NCI-H1048 (cell line): ENCODE data around the gene ERG.

Experiments used
- DNase-seq: peaks from one replicate; lab custom pipeline; 2025; lab: John Stamatoyannopoulos, UW

Gene ERG

GRCh38 chr21:38474124-38474523 lies 24.2 kb downstream of the ERG start:
- no peak for DNase-seq

GRCh38 chr21:38472412-38473108 lies 25.7 kb downstream of the ERG start:
- no peak for DNase-seq

GRCh38 chr21:38471766-38472165 lies 26.5 kb downstream of the ERG start:
- no peak for DNase-seq

GRCh38 chr21:38470755-38471154 lies 27.5 kb downstream of the ERG start:
- DNase-seq: no peak

GRCh38 chr21:38469642-38470041 lies 28.6 kb downstream of the ERG start:
- no peak for DNase-seq

GRCh38 chr21:38468989-38469388 lies 29.3 kb downstream of the ERG start:
- no peak for DNase-seq

GRCh38 chr21:38467911-38468310 lies 30.4 kb downstream of the ERG start:
- no peak for DNase-seq

- no peak for DNase-seq
These were observed 30.9 kb downstream of the ERG start for GRCh38 chr21:38467374-38467773.

- no peak for DNase-seq
These were observed 38.0 kb downstream of the ERG start for GRCh38 chr21:38460171-38460742.

GRCh38 chr21:38459490-38459889 lies 38.8 kb downstream of the ERG start:
- no peak for DNase-seq

GRCh38 chr21:38455403-38455802 lies 42.9 kb downstream of the ERG start:
- DNase-seq: no peak

- DNase-seq: no peak
These were observed 43.6 kb downstream of the ERG start for GRCh38 chr21:38454702-38455101.

- no peak for DNase-seq
These were observed 44.1 kb downstream of the ERG start for GRCh38 chr21:38454161-38454560.

- no peak for DNase-seq
These were observed 49.4 kb downstream of the ERG start for GRCh38 chr21:38448671-38449385.

- no peak for DNase-seq
These were observed 50.7 kb downstream of the ERG start for GRCh38 chr21:38447611-38448010.

- DNase-seq: no peak
These were observed 53.6 kb downstream of the ERG start for GRCh38 chr21:38444691-38445090.

GRCh38 chr21:38443110-38443509 lies 55.2 kb downstream of the ERG start:
- DNase-seq: no peak

- no peak for DNase-seq
These were observed 57.1 kb downstream of the ERG start for GRCh38 chr21:38441153-38441552.

GRCh38 chr21:38440746-38441145 lies 57.5 kb downstream of the ERG start:
- no peak for DNase-seq

GRCh38 chr21:38439957-38440356 lies 58.3 kb downstream of the ERG start:
- no peak for DNase-seq

- DNase-seq: no peak
These were observed 58.9 kb downstream of the ERG start for GRCh38 chr21:38439426-38439825.

- no peak for DNase-seq
These were observed 59.8 kb downstream of the ERG start for GRCh38 chr21:38438462-38438893.

- no peak for DNase-seq
These were observed 61.9 kb downstream of the ERG start for GRCh38 chr21:38436341-38436740.
